ENCODE data around the gene ICAM1.

- TF ChIP-seq REST (IDR thresholded peaks at IDR 0.05; ENCODE audit: insufficient read depth in 1 of 2, low read depth in 2 of 2, low read length in 2 of 2) (no peak), SIN3A (IDR thresholded peaks at IDR 0.05; ENCODE audit: borderline replicate concordance, insufficient read depth, low read length) (no peak)
Observed at GRCh38 chr19:10286803-10287737, 16.1 kb downstream of the ICAM1 start, which contains the start of gene ICAM4.

Data from PFSK-1 (cell line).